HG03108 (cell line): ENCODE measurements around the gene IQCF6.
"Not testable (repeated sequence)": the region's sequence is repeated elsewhere in the genome, so short reads cannot be mapped to it uniquely, and the experiment has no call there.

Source experiments
- ATAC-seq: cut with Tn5 transposase; IDR thresholded peaks from one replicate; pipeline ENCODE4 v1.9.1; 2021; ENCODE audit warnings: moderate library complexity; ENCODE audit not compliant: unreplicated experiment

Gene IQCF6

DNA sequence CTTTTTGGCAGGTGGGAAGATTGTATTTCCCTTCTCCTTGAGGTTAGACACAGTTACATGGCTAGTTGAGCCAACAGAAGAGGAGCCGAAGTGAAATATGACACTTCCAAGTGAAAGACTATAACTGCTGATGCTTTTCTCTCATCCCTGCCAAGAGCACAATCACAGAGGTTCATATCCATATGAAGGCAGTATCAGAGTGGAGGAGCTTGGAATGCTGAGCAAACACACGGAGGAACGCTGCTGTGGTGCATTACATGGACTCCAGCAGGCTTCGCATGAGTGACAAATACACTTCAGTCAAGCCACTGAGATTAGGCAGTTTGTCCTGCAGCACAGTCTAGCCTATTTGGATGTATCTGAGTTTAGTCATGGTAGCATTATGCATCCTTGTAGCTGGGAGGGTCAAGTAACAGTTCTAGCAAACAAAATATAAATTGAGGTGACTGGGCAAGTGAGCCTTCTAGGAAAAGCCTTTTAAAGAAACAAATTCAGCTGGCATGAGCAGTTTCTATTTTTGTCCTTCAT, 5.4 kb downstream of the IQCF6 start:
- no peak for ATAC-seq

DNA sequence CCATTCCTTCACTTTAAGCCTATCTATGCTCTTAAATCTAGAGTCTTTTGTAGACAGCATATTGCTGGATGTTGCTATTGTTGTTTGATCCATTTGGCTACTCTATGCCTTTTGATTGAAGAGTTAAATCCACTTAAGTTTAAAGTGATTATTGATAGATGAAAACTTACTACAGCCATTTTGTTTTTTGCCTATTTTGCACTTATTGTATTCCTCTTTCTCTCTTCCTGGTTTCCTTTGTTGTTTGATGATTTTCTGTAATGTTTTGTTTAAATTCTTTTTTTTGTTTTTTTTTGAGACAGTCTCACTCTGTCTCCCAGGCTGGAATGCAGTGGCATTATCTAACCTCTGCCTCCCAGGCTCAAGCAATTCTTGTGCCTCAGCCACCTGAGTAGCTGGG, 19.8 kb downstream of the IQCF6 start:
- no peak for ATAC-seq

DNA sequence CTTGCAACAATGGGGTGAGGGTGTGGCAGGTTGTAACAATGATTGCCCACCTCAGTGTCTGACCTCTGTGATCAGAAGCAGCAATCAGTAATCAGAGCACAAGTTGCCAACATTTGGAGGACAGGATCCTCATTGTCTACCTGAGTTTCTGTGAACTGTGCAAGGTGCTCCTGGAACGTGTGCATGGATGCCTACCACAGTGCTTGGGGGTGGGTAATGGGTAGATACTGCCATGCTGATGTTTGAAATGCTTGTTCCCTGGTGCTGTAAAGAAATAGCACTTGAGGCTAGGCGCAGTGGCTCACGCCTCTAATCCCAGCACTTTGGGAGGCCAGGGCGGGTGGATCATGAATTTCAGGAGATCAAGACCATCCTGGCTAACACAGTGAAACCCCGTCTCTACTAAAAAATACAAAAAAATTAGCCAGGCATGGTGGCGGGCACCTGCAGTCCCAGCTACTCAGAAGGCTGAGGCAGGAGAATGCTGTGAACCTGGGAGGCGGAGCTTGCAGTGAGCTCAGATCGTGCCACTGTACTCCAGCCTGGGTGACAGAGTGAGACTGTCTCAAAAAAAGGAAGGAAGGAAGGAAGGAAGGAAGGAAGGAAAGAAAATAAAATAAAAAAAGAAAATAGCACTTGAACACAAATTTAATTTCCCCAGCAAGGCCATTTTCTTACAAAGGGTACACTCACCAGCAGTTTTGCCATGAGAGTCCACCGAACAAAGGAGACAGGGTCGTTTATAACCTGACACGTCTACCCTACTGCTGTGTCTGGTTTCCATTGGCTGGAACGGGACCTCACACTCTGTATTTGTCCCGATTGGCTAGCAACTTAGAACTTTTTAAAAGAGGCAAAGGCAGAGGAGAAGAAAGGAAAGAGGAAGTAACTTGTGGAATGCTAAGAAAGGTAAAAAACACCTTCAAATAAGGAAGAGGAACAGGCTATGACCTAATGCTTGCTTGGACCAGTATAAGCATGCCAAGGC, 25.0 kb downstream of the IQCF6 start:
- not testable (repeated sequence) for ATAC-seq

DNA sequence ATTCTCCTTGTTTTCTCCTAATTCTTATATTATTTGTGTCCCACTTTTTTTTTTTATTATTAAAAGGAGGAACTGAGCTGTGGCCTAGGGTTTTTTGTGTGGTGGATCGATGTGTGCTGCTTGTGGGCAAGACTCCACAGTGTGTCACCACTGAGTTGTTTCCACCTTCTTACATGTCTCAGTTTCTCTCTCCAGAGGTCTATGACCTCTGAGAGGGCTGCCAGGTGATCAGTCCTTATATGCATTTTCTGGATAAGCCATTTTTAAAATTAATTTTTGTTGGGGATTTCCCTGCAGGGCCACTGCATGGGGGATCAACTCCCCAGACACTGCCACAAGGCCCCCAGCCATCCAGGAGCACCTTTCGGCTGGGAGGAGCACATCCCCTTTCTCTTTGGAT, 27.8 kb downstream of the IQCF6 start:
- no peak for ATAC-seq

DNA sequence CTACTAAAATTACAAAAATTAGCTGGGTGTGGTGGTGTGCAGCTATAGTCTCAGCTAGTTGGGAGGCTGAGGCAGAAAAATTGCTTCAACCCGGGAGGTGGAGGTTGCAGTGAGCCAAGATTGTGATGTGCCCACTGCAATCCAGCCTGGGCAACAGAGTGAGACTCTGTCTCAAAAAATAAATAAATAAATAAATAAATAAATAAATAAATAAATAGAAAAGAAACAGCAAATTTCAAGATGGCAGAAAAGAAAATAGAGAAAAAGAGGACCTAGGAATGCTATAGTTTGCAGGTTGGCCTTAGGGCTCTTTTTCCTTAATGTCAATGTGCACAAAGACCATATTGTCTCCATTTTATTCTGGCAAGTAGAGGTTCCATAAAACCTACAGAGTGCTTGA, 28.2 kb downstream of the IQCF6 start:
- no peak for ATAC-seq

DNA sequence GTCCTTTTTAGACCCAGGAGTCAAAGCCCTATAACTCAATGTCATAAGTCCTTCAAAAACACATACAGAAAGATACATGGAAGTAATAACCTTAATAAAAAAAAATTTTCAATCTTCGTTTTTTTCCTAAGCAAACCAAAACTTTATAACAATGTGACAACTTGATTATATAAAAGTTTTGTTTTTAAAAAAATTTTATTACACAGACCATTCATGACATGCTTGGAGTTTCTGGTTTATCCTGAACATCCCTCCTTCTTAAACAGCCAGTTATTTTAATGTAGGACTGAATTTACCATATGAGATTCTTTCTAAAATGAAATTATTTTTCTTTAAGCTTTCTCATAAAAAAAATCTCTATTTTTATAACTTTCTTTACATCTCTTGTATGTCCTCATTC, 30.7 kb downstream of the IQCF6 start:
- ATAC-seq = no peak

DNA sequence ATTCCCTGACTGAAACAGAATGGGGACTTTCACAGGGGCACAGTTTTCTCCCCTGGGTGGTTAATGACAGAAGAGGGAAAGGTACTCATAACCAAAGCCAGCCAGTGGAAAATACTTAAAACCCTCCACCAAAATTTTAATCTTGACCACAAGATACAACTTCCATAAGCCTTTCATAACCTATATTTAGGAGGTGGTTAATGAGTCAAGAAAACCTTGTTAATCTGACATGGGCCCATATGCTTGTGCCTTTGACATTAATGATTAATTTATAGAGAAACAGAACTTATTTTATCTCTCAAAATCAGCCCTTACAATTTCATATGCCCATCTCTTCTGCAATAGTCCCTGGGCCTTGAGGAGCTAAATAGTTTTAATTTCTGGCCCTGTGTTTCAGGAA, 31.2 kb downstream of the IQCF6 start:
- no peak for ATAC-seq

DNA sequence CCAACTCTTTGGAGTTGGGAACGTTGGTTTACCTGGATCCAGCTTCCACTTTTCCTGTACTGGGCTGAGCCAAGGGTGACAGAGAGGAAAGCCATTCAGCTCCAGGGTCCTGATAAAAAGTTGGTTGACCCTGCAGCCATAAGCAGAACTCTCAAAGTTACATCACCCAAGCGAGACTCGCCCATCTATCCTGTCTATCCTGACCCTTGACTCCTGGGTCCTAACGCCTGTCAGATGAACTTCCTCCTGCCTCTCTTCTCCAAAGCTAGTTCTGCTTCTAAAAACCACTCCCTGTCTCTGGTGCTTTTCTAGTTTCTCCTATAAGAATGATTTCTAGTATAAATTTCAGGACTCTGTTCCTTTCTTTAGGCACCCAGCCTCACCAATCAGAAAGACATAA, 36.1 kb downstream of the IQCF6 start:
- not testable (repeated sequence) for ATAC-seq

DNA sequence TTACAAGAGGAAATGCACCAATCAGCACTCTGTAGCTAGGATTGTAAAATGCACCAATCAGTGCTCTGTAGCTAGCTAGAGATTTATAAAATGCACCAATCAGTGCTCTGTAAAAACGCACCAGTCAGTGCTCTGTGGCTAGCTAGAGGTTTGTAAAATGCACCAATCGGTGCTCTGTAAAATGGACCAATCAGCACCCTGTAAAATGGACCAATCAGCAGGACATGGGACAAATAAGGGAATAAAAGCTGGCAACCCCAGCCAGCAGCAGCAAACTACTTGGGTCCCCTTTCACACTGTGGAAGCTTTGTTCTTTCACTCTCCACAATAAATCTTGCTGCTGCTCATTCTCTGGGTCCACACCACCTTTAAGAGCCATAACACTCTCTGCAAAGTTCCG, 36.7 kb downstream of the IQCF6 start:
- ATAC-seq = not testable (repeated sequence)

DNA sequence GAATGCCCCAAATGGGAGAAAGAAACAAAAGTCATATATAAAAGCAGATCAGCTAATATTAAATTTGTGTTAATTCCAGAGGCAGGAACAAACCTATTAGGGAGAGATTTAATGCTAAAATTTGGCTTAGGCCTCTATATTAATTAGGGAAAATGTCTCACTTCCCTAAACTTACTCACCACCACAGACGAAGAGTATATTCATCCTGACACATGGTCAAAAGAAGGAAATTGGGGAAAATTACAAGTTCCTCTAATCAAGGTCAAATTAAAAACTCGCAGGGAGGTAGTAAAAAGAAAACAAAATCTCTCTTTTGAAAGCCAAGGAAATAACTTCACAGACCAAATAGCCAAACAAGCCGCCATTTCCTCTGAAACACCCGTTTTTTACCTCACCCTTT, 39.9 kb downstream of the IQCF6 start:
- ATAC-seq = no peak

DNA sequence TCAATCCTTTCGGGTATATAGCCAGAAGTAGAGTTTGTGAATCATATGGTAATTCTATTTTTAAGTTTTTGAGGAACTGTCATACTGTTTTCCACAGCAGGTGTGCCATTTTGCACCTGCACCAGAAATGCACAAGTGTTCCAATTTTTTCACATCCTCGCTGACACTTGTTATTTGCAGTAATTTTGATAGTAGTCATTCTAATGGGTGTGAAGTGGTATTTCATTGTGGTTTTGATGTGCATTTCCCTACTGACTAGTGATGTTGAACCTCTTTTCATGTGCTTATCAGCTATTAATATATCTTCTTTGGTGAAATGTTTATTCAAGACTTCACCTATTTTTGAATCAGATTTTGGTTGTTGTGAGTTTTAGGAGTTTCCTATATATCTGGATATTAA, 43.1 kb downstream of the IQCF6 start:
- ATAC-seq = no peak

DNA sequence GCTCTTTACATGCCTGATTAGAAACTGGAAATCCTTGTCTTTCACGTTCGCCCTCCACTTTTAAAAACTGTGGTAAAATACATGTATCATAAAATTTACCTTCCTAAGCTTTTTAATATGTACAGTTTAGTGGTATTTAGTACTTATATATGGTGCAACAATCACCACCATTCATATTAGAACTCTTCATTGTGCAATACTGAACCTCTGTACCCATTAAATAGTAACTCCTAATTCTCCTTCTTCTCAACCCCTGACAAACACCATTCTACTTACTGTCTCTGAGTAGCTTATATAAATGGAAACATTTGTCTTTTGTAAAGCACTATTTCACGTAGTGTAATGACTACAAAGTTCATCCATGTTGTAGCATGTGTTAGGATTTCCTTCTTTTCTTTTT, 44.0 kb downstream of the IQCF6 start:
- no peak for ATAC-seq

DNA sequence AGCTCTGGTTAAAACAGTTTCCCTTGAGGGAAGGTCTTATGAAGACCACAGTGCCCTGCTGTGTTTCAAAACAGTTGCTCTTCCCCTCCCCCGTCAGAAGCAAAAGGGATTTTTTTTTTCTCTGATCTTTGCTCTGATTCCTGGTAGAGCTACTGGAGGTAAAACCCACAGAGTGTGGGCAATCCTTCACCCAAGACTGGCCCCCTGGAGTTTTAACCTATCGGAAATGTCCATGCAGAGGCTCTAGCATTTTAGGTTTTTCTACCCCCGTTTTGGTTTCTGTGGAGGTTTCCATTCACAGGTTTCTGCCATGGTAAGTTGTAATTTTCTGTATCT, 44.5 kb downstream of the IQCF6 start:
- ATAC-seq = no peak

DNA sequence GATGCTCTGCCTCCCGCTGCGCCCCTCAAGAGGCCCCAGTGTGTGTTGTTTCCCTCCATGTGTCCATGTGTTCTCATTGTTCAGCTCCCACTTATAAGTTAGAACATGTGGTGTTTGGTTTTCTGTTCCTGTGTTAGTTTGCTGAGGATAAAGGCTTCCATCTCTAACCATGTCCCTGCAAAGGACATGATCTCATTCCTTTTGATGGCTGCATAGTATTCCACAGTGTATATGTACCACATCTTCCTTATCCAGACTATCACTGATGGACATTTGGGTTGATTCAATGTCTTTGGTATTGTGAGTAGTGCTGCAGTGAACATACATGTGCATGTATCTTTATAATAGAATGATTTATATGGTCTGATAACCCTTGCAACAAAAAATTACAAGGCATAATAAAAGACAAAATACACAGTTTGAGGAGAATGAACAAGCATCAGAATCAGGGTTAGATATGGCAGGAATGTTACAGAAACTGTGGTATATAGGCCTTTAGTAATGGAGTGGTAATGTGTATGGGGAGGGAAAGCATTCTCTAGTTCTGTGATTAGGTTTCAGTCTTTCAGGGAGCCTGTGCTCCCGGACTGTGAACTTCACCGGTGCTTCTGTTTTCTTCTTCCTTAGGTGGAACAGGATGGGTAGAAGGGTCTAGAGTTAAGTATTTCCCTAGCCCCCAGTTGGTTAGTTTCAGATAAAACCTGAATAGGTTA, 45.0 kb downstream of the IQCF6 start:
- no peak for ATAC-seq

DNA sequence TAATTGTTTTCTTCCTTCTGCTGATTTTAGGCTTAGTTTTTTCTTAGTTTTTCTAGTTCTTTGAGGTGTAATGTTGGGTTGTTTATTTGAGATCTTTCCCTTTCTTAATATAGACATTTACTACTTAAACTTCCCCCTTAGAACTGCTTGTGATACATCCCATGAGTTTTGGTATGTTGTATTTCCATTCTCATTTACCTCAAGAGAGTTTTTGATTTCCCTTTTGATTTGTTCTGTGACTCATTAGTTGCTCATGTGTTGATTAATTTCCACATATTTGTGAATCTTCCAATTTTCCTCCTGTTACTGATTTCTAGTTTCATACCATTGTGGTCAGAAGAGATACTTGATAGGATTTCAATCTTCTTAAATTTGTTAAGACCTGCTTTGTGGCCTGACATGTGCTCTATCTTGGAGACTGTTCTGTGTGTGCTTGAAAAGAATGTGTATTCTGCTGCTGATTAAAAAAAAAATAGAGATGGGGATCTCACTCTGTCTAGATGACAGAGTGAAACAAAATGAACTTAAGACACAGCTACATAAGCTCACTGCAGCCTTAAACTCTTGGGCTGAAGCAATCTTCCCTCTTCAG, 49.9 kb downstream of the IQCF6 start:
- ATAC-seq = no peak
